Activated T-cell treated with anti-CD3 and anti-CD28 coated beads, Interleukin-2, amount 50 U/mL, for 24 hours (primary cell): ENCODE results near the gene IGLON5.

Experiments used
- DNase-seq: peaks from one replicate; pipeline ENCODE4 v3.0.0-alpha.2; 2020
- H3K27ac Mint-ChIP-seq: 2 replicates; pipeline ENCODE4 v1.8.0; 2020; ENCODE audit warnings: mild to moderate bottlenecking, mixed read lengths
- H3K27me3 Mint-ChIP-seq: 2 replicates; pipeline ENCODE4 v1.8.0; 2020; ENCODE audit warnings: mixed read lengths
- H3K36me3 Mint-ChIP-seq: 2 replicates; pipeline ENCODE4 v1.8.0; 2020; ENCODE audit warnings: low read depth, mixed read lengths
- H3K4me1 Mint-ChIP-seq: 2 replicates; pipeline ENCODE4 v1.8.0; 2020; ENCODE audit warnings: low read depth, mixed read lengths
- H3K4me3 Mint-ChIP-seq: 2 replicates; pipeline ENCODE4 v1.8.0; 2020; ENCODE audit warnings: mild to moderate bottlenecking, moderate library complexity, mixed read lengths
- H3K9me3 Mint-ChIP-seq: 2 replicates; pipeline ENCODE4 v1.8.0; 2020; ENCODE audit warnings: mixed read lengths

The IGLON5 gene

GRCh38 chr19:51357952-51358351 is 46.5 kb downstream of the IGLON5 start:
- H3K27me3 Mint-ChIP-seq = no peaks in the 10 kb centered on the region
- no peak overlapping the region for H3K4me3 Mint-ChIP-seq
- no peak for DNase-seq
- peaks cover 51% of the 10 kb centered on the region for H3K4me1 Mint-ChIP-seq
- H3K27ac Mint-ChIP-seq = no peak overlapping the region
- peaks cover 37% of the 10 kb centered on the region for H3K36me3 Mint-ChIP-seq
- H3K9me3 Mint-ChIP-seq = no peaks in the 10 kb centered on the region

- no peaks in the 10 kb centered on the region for H3K9me3 Mint-ChIP-seq
- DNase-seq = no peak
- peak overlapping the region; percentile 69 for H3K27ac Mint-ChIP-seq
- peaks cover 44% of the 10 kb centered on the region for H3K36me3 Mint-ChIP-seq
- H3K27me3 Mint-ChIP-seq = no peaks in the 10 kb centered on the region
- peaks cover 63% of the 10 kb centered on the region for H3K4me1 Mint-ChIP-seq
- no peak overlapping the region for H3K4me3 Mint-ChIP-seq
Observed at GRCh38 chr19:51359294-51359693, 47.9 kb downstream of the IGLON5 start.

GRCh38 chr19:51361239-51361638 is 49.8 kb downstream of the IGLON5 start:
- Mint-ChIP-seq H3K36me3 (peaks cover 55% of the 10 kb centered on the region), H3K4me1 (peaks cover 57% of the 10 kb centered on the region), H3K4me3 (no peak overlapping the region), H3K27me3 (no peaks in the 10 kb centered on the region), H3K9me3 (no peaks in the 10 kb centered on the region), H3K27ac (no peak overlapping the region)
- DNase-seq = no peak

- Mint-ChIP-seq H3K4me1 (peaks cover 56% of the 10 kb centered on the region), H3K9me3 (no peaks in the 10 kb centered on the region), H3K27me3 (no peaks in the 10 kb centered on the region), H3K4me3 (peak overlapping the region; percentile 61), H3K27ac (peak overlapping the region; percentile 88), H3K36me3 (peaks cover 60% of the 10 kb centered on the region)
- DNase-seq = no peak
Observed at GRCh38 chr19:51364200-51365106, 53.0 kb downstream of the IGLON5 start.

GRCh38 chr19:51365211-51365964 is 53.9 kb downstream of the IGLON5 start:
- no peaks in the 10 kb centered on the region for H3K9me3 Mint-ChIP-seq
- peaks cover 64% of the 10 kb centered on the region for H3K36me3 Mint-ChIP-seq
- peak overlapping the region; percentile 97 for H3K27ac Mint-ChIP-seq
- peak overlapping the region; percentile 97 for H3K4me3 Mint-ChIP-seq
- peak; percentile 62 for DNase-seq
- no peaks in the 10 kb centered on the region for H3K27me3 Mint-ChIP-seq
- H3K4me1 Mint-ChIP-seq = peaks cover 58% of the 10 kb centered on the region

- no peaks in the 10 kb centered on the region for H3K27me3 Mint-ChIP-seq
- no peak for DNase-seq
- no peaks in the 10 kb centered on the region for H3K9me3 Mint-ChIP-seq
- H3K4me1 Mint-ChIP-seq = peaks cover 61% of the 10 kb centered on the region
- H3K27ac Mint-ChIP-seq = peak within 1 kb of the TSS; percentile 97
- H3K36me3 Mint-ChIP-seq = peaks cover 70% of the 10 kb centered on the region
- peak within 1 kb of the TSS; percentile 97 for H3K4me3 Mint-ChIP-seq
Observed at GRCh38 chr19:51365965-51366388, 54.5 kb downstream of the IGLON5 start, which contains the start of gene ETFB. TSS of gene ETFB (minus strand) at chr19:51366388. CDS start at chr19:51366326, 62 bp downstream.

GRCh38 chr19:51366389-51367254 is 55.2 kb downstream of the IGLON5 start:
- H3K27me3 Mint-ChIP-seq = no peaks in the 10 kb centered on the region
- peaks cover 73% of the 10 kb centered on the region for H3K36me3 Mint-ChIP-seq
- H3K4me1 Mint-ChIP-seq = peaks cover 65% of the 10 kb centered on the region
- peak overlapping the region; percentile 97 for H3K27ac Mint-ChIP-seq
- DNase-seq = peak; percentile 93
- H3K4me3 Mint-ChIP-seq = peak overlapping the region; percentile 97
- no peaks in the 10 kb centered on the region for H3K9me3 Mint-ChIP-seq

- peak overlapping the region; percentile 97 for H3K27ac Mint-ChIP-seq
- no peaks in the 10 kb centered on the region for H3K27me3 Mint-ChIP-seq
- DNase-seq = no peak
- peak overlapping the region; percentile 97 for H3K4me3 Mint-ChIP-seq
- H3K9me3 Mint-ChIP-seq = no peaks in the 10 kb centered on the region
- H3K4me1 Mint-ChIP-seq = peaks cover 66% of the 10 kb centered on the region
- peaks cover 77% of the 10 kb centered on the region for H3K36me3 Mint-ChIP-seq
Observed at GRCh38 chr19:51367255-51367564, 55.8 kb downstream of the IGLON5 start.

GRCh38 chr19:51367565-51368365 is 56.3 kb downstream of the IGLON5 start:
- Mint-ChIP-seq H3K36me3 (peaks cover 77% of the 10 kb centered on the region), H3K9me3 (no peaks in the 10 kb centered on the region), H3K4me3 (peak overlapping the region; percentile 97), H3K27me3 (no peaks in the 10 kb centered on the region), H3K27ac (peak overlapping the region; percentile 97), H3K4me1 (peaks cover 66% of the 10 kb centered on the region)
- peak; percentile 100 for DNase-seq

- Mint-ChIP-seq H3K9me3 (no peaks in the 10 kb centered on the region), H3K4me3 (peak within 1 kb of the TSS; percentile 97), H3K27me3 (no peaks in the 10 kb centered on the region), H3K4me1 (peaks cover 66% of the 10 kb centered on the region), H3K27ac (peak within 1 kb of the TSS; percentile 97), H3K36me3 (peaks cover 71% of the 10 kb centered on the region)
- DNase-seq = peak; percentile 56
Observed at GRCh38 chr19:51368366-51369282, 57.2 kb downstream of the IGLON5 start, which contains the start of gene CLDND2. TSS of gene CLDND2 (minus strand) at chr19:51369003. CDS start at chr19:51368577, 426 bp downstream.

- no peak for DNase-seq
- H3K4me3 Mint-ChIP-seq = peak overlapping the region; percentile 97
- peak overlapping the region; percentile 98 for H3K27ac Mint-ChIP-seq
- H3K4me1 Mint-ChIP-seq = peaks cover 68% of the 10 kb centered on the region
- peaks cover under 1% of the 10 kb centered on the region for H3K9me3 Mint-ChIP-seq
- H3K36me3 Mint-ChIP-seq = peaks cover 58% of the 10 kb centered on the region
- H3K27me3 Mint-ChIP-seq = no peaks in the 10 kb centered on the region
Observed at GRCh38 chr19:51370230-51370629, 58.8 kb downstream of the IGLON5 start.

GRCh38 chr19:51371186-51371690 is 59.8 kb downstream of the IGLON5 start:
- Mint-ChIP-seq H3K36me3 (peaks cover 51% of the 10 kb centered on the region), H3K4me3 (peak overlapping the region; percentile 97), H3K4me1 (peaks cover 75% of the 10 kb centered on the region), H3K9me3 (peaks cover 2% of the 10 kb centered on the region), H3K27ac (peak overlapping the region; percentile 98), H3K27me3 (no peaks in the 10 kb centered on the region)
- no peak for DNase-seq
